NOMO-1 treated with dmso at 0.1 percent for 144 hours (cell line): ENCODE data around the gene NDUFC2.
"Not testable (repeated sequence)": the region's sequence is repeated elsewhere in the genome, so short reads cannot be mapped to it uniquely, and the experiment has no call there.

Experiments
- DNase-seq: peaks from one replicate; lab custom pipeline; 2025; ENCODE audit not compliant: unreplicated experiment; lab: John Stamatoyannopoulos, UW

Gene NDUFC2

GRCh38 chr11:78080084-78080817, 589 bp upstream of the NDUFC2 start:
- DNase-seq: no peak

DNA sequence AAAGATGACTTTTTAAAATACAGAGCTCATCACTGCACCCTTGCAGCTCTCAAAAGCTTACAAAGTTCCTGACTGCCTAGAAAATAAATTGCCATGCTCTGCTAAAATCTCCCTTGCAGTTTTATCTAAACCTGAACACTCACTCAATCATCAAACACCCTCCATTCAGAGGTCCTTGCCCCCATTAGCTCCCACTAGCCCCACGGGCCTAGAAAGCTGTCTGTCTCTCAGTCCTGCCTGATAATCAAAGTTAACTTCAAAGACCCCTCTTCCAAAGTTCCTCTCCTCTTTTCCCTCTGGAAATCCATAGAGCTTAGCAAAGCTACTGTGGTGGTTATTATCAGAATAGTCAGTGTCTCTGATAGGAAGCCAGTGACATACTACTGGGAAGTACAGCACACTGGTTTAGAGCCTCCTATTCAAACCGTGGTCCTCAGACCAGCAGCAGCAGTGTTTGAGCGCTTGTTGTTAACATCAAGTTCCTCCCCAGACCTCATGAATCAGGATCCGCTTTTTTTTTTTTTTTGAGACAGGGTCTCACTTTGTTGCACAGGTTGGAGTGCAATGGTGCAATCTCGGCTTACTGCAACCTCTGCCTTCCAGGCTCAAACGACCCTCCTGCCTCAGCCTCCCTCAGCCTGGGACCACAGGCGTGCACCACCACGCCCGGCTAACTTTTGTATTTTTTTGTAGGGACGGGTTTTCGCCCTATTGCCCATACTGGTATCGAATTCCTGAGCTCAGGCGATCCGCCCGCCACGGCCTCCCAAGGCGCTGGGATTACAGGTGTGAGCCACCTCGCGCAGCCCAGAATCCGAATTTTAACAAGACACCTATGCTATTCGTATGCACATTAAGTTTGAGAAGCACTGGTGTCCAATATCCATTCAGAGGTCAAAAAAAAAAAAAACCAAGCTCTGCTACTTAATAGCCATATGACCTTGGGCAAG, 1.2 kb downstream of the NDUFC2 start:
- no peak for DNase-seq

DNA sequence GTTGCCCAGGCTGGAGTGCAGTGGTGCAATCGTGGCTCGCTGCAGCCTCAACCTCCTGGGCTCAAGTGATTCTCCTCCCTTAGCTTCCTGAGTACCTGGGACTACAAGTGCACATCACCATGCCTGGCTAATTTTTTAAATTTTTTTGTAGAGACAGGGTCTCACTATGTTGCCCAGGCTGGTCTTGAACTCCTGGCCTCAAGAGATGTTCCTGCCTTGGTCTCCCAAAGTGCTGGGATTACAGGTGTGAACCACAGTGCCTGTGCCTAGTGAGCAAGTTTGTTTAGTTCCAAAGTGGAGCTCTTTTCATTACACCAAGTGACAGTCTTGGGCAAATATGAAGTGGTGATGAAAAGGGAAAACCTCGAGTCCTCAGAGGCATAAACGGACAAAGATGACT, 2.1 kb downstream of the NDUFC2 start:
- not testable (repeated sequence) for DNase-seq

- no peak for DNase-seq
Observed at GRCh38 chr11:78076733-78077403, 2.8 kb downstream of the NDUFC2 start.

GRCh38 chr11:78074756-78075155, 4.9 kb downstream of the NDUFC2 start:
- no peak for DNase-seq

GRCh38 chr11:78072455-78072854, 7.2 kb downstream of the NDUFC2 start:
- DNase-seq: no peak

DNA sequence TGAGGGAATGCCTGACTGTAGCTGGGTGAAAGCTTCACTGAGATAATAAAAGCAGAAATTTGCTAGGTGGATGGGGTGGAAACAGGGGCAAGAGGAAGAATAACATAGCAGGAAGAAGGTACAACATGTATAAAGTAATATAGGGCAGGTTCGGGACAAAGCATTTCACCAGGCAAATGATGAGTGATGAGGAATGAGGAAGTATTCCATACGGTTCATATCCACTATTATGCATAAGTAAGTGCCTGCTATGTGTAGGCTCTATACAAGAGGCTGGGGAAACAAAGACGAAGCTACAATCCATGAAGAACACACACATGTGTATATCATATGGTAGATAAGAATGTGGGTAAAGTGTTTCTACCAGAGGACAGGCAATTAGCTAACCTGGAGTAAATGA, 7.9 kb downstream of the NDUFC2 start:
- no peak for DNase-seq

GRCh38 chr11:78070621-78071020, 9.0 kb downstream of the NDUFC2 start:
- no peak for DNase-seq

DNA sequence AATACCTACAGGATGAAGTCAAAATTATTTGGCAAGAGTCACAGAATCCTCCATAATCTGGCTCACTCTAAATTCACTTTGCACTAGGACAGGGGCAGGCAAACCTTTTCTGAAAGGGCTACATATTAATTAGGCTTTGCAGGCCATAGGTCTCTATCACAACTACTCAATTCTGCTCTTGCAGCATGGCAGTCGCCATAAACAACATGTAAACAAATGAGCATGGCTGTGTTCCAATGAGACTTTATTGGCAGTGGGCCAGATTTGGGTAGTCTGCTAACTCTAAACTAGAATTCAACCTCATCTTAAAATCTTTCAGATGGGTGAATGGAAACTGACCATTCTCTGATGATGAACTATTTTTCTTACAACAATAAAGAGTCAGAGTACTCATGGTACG, 10.2 kb downstream of the NDUFC2 start:
- DNase-seq: no peak

- no peak for DNase-seq
Observed at GRCh38 chr11:78067704-78068103, 12.0 kb downstream of the NDUFC2 start.

DNA sequence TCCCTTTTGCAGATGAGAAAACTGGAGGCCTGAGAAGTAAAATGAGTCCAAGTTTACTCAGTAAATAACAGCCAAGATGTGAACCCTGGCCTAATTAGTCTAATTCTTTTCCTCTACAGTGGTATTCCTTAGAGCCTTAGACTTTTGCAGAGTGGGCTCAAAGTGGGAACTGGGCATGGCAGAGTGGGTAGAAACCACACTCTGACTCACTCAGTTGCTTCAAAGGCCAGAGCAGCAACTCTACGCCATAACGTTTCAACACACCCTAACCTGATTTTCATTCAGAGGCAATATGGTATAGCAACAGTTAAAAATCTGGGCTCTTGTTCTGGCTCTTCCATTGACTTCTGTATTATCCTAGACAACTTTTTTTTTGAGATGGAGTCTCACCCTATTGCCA, 13.2 kb downstream of the NDUFC2 start:
- no peak for DNase-seq

DNA sequence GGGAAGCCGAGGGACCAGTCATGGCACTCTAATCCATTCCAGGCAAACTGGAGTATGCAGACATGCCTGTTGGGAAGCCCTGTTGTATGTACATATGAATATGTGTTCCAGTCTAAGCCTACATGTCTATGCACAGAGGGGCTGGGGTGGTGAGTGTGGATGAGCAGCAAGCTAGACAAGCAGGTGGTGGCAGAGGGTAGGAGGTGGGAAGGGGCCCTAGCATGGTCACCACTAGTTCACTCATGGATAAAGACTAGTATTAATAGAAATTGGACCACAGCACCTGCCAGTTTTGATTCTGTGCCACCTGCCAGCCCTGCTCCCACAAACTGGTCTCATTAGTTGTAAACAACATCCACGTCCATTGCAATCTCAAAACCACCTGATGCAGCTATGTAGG, 14.5 kb downstream of the NDUFC2 start:
- DNase-seq: no peak

DNA sequence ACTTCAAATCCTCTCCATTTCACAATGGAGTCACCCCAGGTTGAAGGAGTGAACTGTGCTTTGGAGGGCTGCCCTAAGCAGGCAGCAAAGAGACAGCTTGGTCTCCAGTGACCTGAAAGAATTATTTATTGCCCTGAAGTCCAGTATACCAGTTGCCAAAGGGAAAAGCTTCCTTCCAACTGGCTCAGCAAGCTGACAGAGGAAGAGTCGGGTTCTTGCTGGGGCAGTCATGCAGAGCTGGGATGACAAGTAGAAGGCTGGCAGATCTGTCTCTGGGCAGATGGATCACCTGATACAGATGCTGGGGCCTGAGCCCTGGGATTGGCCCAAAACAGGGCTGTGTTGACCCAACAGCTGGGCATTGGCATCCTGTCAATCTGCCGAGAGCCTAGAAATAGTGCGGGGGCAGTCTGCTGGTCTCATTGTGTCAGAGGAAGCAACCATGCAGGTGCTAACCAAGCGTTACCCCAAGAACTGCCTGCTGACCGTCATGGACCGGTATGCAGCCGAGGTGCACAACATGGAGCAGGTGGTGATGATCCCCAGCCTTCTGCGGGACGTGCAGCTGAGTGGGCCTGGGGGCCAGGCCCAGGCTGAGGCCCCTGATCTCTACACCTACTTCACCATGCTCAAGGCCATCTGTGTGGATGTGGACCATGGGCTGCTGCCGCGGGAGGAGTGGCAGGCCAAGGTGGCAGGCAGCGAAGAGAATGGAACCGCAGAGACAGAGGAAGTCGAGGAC, 16.1 kb downstream of the NDUFC2 start, which contains the start of gene THRSP:
Gene THRSP (plus strand): TSS at position 422 of the 742 bp plus-strand sequence. CDS start 21 bp downstream, at position 443.
- no peak for DNase-seq

DNA sequence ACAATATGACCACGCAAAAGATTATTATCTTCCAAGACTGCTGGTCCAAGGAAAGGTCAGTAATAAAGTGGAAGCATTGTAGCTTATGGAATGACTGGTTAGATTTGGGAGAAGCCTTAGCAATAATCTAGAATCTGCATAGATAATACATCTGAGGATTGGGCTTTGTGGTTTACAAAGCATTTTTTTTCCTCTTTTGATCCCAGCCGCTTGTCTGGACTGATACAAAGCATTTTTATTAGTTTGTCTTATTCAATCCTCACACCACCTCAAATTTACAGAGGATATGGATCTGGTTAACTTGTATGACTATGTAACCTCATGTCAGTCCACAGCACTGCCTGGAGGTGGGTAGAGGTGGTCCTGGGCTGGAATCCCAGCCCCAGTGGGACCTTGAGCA, 17.0 kb downstream of the NDUFC2 start:
- DNase-seq: no peak

- no peak for DNase-seq
Observed at GRCh38 chr11:78061921-78062311, 17.7 kb downstream of the NDUFC2 start.

- no peak for DNase-seq
Observed at GRCh38 chr11:78061088-78061920, 18.4 kb downstream of the NDUFC2 start.

- DNase-seq: no peak
Observed at GRCh38 chr11:78060533-78060932, 19.1 kb downstream of the NDUFC2 start.

- DNase-seq: not testable (repeated sequence)
Observed at GRCh38 chr11:78059749-78060328, 19.8 kb downstream of the NDUFC2 start.

DNA sequence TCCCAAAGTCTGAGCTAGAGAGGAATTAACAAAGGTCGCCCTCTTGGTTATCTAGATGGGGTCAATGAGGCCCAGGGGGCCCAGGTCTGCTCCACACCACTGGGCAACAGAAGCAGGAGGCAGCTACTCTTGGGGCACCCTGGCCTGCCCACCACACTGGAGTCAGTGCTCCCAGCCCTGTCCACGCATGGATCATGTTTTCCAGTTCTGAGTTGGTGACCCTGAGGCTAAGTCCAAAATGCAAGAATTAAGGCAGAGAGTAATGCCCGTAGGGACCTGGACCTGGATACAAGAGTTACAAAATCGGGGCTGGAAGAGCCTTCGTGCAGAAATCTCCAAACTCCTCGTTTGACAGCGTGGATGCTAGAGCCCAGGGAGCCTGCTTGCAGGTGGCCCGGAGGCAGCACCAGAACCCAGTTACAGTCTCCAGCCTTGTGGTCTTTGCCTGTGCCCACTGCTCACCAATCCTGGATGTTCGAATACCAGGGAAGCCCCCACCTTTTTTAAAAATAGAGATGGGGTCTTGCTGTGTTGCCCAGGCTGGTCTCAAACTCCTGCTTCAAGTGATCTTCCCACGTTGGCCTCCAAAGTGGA, 22.1 kb downstream of the NDUFC2 start:
- no peak for DNase-seq
